NT2/D1 (cell line): ENCODE results near the gene CAMTA1.

ENCODE experiments used
- DNase-seq: peaks from one replicate; pipeline ENCODE4 v3.0.0-alpha.2; 2011; ENCODE audit warnings: low read depth, low spot score
- H3K27me3 ChIP-seq: 2 replicates; pipeline ENCODE4 v1.6.0; 2011; ENCODE audit warnings: mild to moderate bottlenecking; ENCODE audit not compliant: insufficient read length, insufficient read depth
- H3K36me3 ChIP-seq: 2 replicates; pipeline ENCODE4 v1.6.1; 2011; ENCODE audit warnings: mild to moderate bottlenecking, low read length, mixed read lengths; ENCODE audit not compliant: insufficient read depth, insufficient read length
- H3K4me1 ChIP-seq: 2 replicates; pipeline ENCODE4 v1.5.1; 2011; ENCODE audit not compliant: insufficient read depth, insufficient read length
- H3K4me3 ChIP-seq: 2 replicates; pipeline ENCODE4 v1.5.1; 2011; ENCODE audit warnings: low read depth; ENCODE audit not compliant: insufficient read length
- H3K9ac ChIP-seq: 2 replicates; pipeline ENCODE4 v1.6.0; 2011; ENCODE audit warnings: low read depth; ENCODE audit not compliant: insufficient read length
- H3K9me3 ChIP-seq: 2 replicates; pipeline ENCODE4 v1.5.1; 2011; ENCODE audit warnings: mild to moderate bottlenecking, low read length; ENCODE audit not compliant: insufficient read depth
- SUZ12 ChIP-seq: IDR thresholded peaks from 2 replicates; pipeline ENCODE4 v1.6.1; 2011; ENCODE audit not compliant: insufficient read length, insufficient read depth; ENCODE audit errors: extremely low read depth
- YY1 ChIP-seq: IDR thresholded peaks from 2 replicates; pipeline ENCODE4 v1.6.1; 2011; ENCODE audit not compliant: insufficient read length, insufficient read depth
- ZNF274 ChIP-seq: IDR thresholded peaks from 2 replicates; pipeline ENCODE4 v1.6.1; 2011; ENCODE audit warnings: mild to moderate bottlenecking, low read depth, low read length

The CAMTA1 gene

DNA sequence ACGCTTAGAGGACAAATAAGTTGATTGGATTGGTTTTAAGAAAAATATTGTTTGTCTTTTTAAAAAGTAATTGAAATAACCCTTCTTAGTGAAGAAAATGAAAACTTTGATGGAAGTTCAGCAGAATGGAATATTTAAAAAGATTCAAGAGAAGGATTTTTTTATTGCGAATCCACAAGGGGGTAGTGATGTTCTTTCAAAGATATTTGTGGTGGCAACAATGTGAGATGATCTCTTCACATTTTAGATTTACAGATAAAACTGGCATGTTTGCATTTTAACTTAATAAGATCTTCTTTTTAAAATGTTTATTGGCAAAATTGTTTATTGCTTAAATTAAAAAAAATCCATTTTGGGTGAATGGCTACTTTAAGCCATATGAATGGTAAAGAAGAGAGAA is 8.9 kb downstream of the CAMTA1 start:
- DNase-seq: no peak
- TF ChIP-seq SUZ12: no peak
- no peak for TF ChIP-seq YY1
- TF ChIP-seq ZNF274: no peak
- H3K9ac ChIP-seq: no peak overlapping the region
- H3K4me3 ChIP-seq: no peak overlapping the region
- H3K4me1 ChIP-seq: peaks cover under 1% of the 10 kb centered on the region
- H3K27me3 ChIP-seq: no peaks in the 10 kb centered on the region
- no peaks in the 10 kb centered on the region for H3K9me3 ChIP-seq
- H3K36me3 ChIP-seq: peaks cover 11% of the 10 kb centered on the region

DNA sequence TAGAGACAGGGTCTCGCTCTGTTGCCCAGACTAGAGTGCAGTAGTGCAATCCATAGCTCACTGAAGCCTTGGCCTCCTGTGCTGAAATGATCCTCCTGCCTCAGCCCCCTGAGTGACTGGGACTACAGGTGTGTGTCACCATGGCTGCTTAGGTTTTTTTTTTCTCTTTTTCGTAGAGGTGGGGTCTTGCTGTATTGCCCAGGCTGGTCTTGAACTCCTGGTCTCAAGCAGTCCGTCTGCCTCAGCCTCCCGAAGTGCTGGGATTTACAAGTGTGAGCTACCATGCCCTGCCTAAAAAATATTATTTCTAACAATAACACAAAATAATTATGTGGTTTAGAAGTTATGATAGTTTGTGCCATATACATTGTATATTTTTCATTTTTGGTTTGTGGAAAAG is 9.9 kb downstream of the CAMTA1 start:
- Histone ChIP-seq H3K9me3 (no peaks in the 10 kb centered on the region), H3K27me3 (no peaks in the 10 kb centered on the region), H3K36me3 (peaks cover 11% of the 10 kb centered on the region), H3K9ac (no peak overlapping the region), H3K4me1 (peaks cover 2% of the 10 kb centered on the region), H3K4me3 (no peak overlapping the region)
- no peak for DNase-seq
- TF ChIP-seq SUZ12: no peak
- no peak for TF ChIP-seq YY1
- no peak for TF ChIP-seq ZNF274

DNA sequence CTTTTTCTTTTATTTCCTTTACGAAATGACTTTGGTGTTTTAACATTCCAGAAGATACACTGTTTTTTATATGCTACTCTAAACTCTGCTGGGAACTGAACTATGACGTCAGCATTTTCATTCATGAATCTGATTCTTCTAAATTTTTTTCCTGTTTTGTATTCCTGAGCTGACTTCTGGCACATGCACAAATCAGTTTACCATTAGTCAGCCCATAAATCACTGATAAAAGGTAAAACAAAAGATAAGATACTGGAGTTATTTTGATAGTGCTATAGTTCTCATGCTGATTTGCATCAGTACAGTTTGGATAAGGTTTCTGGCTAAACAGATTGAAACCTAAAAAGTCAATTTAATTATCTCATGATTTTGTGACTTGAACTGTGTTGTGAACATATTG is 10.4 kb downstream of the CAMTA1 start:
- Histone ChIP-seq H3K9ac (no peak overlapping the region), H3K9me3 (no peaks in the 10 kb centered on the region), H3K27me3 (no peaks in the 10 kb centered on the region), H3K4me3 (no peak overlapping the region), H3K36me3 (peaks cover 11% of the 10 kb centered on the region), H3K4me1 (peaks cover 2% of the 10 kb centered on the region)
- DNase-seq: no peak
- TF ChIP-seq SUZ12 (no peak), YY1 (no peak), ZNF274 (no peak)

DNA sequence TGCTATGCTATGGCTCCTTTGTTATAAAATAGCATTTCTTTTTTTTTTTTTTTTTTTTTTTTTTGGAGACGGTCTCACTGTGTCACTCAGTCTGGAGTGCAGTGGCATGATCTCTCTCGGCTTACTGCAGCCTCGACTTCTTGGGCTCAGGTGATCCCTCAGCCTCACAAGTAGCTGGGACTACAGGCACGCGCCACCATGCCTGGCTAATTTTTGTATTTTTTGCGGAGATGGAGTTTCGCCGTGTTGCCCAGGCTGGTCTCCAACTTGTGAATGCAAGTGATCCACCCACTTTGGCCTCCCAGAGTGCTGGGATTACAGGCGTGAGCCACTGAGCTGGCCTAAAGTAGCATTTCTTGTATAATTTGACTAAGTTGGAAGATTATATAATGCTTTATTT is 10.8 kb downstream of the CAMTA1 start:
- Histone ChIP-seq H3K4me3 (no peak overlapping the region), H3K27me3 (no peaks in the 10 kb centered on the region), H3K36me3 (peaks cover 11% of the 10 kb centered on the region), H3K9ac (no peak overlapping the region), H3K4me1 (peaks cover 2% of the 10 kb centered on the region), H3K9me3 (no peaks in the 10 kb centered on the region)
- TF ChIP-seq ZNF274 (no peak), YY1 (no peak), SUZ12 (no peak)
- DNase-seq: no peak

DNA sequence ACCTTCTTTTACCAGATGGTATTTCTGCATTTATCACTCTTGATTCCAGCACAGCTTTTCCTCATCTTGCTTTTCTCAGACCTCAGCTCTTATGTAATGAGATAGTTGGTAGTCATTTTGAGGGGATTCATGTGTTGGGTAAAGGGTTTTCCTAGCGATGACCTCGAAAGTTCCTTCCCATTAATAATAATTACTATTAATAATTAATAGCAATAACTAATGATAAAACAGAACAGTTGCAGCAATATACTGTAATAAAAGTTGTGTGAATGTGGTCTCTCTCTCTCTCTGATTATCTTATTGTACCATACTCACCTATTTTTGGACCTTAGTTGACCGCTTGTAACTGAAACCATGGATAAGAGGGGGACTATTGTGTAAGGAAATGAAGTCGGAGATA is 14.2 kb downstream of the CAMTA1 start:
- no peaks in the 10 kb centered on the region for H3K9me3 ChIP-seq
- H3K4me1 ChIP-seq: peaks cover 4% of the 10 kb centered on the region
- peaks cover 8% of the 10 kb centered on the region for H3K36me3 ChIP-seq
- H3K27me3 ChIP-seq: no peaks in the 10 kb centered on the region
- H3K4me3 ChIP-seq: no peak overlapping the region
- no peak for DNase-seq
- no peak for TF ChIP-seq ZNF274
- no peak for TF ChIP-seq YY1
- no peak for TF ChIP-seq SUZ12
- H3K9ac ChIP-seq: no peak overlapping the region

DNA sequence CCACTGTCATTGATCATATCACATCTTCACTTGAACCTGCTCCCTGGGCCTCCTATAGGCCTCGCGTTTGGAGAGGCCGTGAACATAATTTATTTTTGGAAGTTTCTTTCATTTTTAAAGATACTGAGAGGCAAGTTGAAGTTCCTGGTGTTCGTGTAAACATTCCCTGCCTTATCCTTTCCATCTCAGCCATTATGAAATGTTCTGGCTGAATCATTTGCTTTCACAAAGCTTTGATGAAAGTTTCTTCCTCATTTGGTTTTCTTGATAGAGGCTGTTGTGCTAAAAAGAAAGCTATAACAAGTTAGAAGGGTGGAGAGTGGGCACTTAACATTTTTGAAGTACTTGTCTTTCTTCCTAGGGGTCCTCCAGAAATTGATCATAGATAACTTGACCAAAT is 15.5 kb downstream of the CAMTA1 start:
- DNase-seq: no peak
- TF ChIP-seq ZNF274 (no peak), YY1 (no peak), SUZ12 (no peak)
- peaks cover 4% of the 10 kb centered on the region for H3K4me1 ChIP-seq
- H3K9ac ChIP-seq: no peak overlapping the region
- H3K9me3 ChIP-seq: no peaks in the 10 kb centered on the region
- H3K36me3 ChIP-seq: peaks cover 4% of the 10 kb centered on the region
- no peak overlapping the region for H3K4me3 ChIP-seq
- no peaks in the 10 kb centered on the region for H3K27me3 ChIP-seq

DNA sequence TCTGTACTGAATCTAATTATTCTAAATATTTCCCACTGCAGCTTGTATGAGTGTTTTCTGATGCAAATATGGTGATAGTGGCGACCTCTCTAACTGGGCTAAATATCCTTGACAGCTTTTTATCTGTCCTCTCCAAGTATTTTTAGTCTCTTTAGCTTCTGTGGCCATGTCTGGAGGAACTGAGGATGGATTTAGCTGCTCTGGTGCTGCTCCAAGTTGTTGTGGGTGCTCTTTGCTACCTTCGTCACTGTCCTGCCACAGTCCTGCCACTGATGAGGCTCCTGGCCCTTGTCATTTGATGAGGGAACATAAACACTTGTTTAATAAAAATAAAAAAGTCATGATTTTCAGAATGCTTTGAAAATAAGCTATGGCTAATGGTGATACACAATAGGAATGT is 15.9 kb downstream of the CAMTA1 start:
- H3K4me3 ChIP-seq: no peak overlapping the region
- H3K36me3 ChIP-seq: peaks cover 3% of the 10 kb centered on the region
- DNase-seq: no peak
- no peak for TF ChIP-seq YY1
- no peak for TF ChIP-seq ZNF274
- no peak for TF ChIP-seq SUZ12
- H3K9me3 ChIP-seq: no peaks in the 10 kb centered on the region
- H3K4me1 ChIP-seq: peaks cover 4% of the 10 kb centered on the region
- H3K27me3 ChIP-seq: no peaks in the 10 kb centered on the region
- no peak overlapping the region for H3K9ac ChIP-seq

DNA sequence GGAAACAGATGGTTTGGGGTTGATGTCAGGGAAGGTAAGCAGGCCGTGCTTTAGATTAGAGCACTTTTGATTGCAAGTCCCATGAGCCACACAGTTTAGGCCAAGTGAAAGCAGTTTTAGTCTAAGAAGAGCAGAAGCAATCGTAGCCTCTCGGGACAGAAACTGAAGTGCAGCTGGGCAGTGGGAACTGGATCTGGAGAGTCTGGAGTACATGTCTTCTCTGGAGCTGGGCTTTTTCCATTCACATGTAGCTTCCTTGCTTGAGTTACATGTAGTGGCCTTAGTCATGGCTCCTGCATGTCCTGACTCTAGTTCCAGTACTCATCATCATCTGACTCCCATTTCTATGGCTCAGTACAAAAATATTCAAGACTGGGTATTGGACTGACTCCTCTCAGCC is 16.7 kb downstream of the CAMTA1 start:
- H3K9ac ChIP-seq: no peak overlapping the region
- DNase-seq: no peak

More for the DNA sequence above, 16.7 kb downstream of the CAMTA1 start:
- Histone ChIP-seq H3K9me3 (no peaks in the 10 kb centered on the region), H3K4me1 (peaks cover 4% of the 10 kb centered on the region), H3K36me3 (peaks cover 1% of the 10 kb centered on the region), H3K4me3 (no peak overlapping the region), H3K27me3 (no peaks in the 10 kb centered on the region)
- TF ChIP-seq YY1 (no peak), ZNF274 (no peak), SUZ12 (no peak)
